Ammon's horn (tissue), 1 donor: ENCODE measurements around the gene ANKH.
"Not testable (repeated sequence)": the region's sequence is repeated elsewhere in the genome, so short reads cannot be mapped to it uniquely, and the experiment has no call there.

Experiments used
- DNase-seq: peaks from one replicate; pipeline ENCODE4 v3.0.0-alpha.2; 2016; ENCODE audit warnings: low spot score

The ANKH gene

GRCh38 chr5:14826714-14827113 is 44.9 kb downstream of the ANKH start:
- DNase-seq, result no peak

GRCh38 chr5:14825977-14826376 is 45.6 kb downstream of the ANKH start:
- DNase-seq, result no peak

GRCh38 chr5:14824499-14824898 is 47.1 kb downstream of the ANKH start:
- DNase-seq, result no peak

- no peak for DNase-seq
Observed at GRCh38 chr5:14821100-14821845, 50.3 kb downstream of the ANKH start.

GRCh38 chr5:14818931-14819790 is 52.4 kb downstream of the ANKH start:
- DNase-seq, result no peak

GRCh38 chr5:14817762-14818136 is 53.8 kb downstream of the ANKH start:
- DNase-seq, result not testable (repeated sequence)

GRCh38 chr5:14816999-14817761 is 54.4 kb downstream of the ANKH start:
- DNase-seq, result peak; percentile 72

- DNase-seq, result no peak
Observed at GRCh38 chr5:14816374-14816998, 55.1 kb downstream of the ANKH start.

- no peak for DNase-seq
Observed at GRCh38 chr5:14813747-14814146, 57.8 kb downstream of the ANKH start.

GRCh38 chr5:14812166-14812565 is 59.4 kb downstream of the ANKH start:
- no peak for DNase-seq

GRCh38 chr5:14810928-14811572 is 60.5 kb downstream of the ANKH start:
- DNase-seq, result peak; percentile 67

GRCh38 chr5:14810282-14810681 is 61.3 kb downstream of the ANKH start:
- no peak for DNase-seq

- DNase-seq, result peak; percentile 85
Observed at GRCh38 chr5:14809369-14810155, 62.0 kb downstream of the ANKH start.

GRCh38 chr5:14807471-14807870 is 64.1 kb downstream of the ANKH start:
- DNase-seq, result no peak

GRCh38 chr5:14806456-14806855 is 65.1 kb downstream of the ANKH start:
- DNase-seq, result no peak

- no peak for DNase-seq
Observed at GRCh38 chr5:14802541-14802940, 69.0 kb downstream of the ANKH start.

GRCh38 chr5:14801792-14802191 is 69.8 kb downstream of the ANKH start:
- DNase-seq, result no peak

- DNase-seq, result not testable (repeated sequence)
Observed at GRCh38 chr5:14797385-14797784, 74.2 kb downstream of the ANKH start.

GRCh38 chr5:14794583-14795230 is 76.9 kb downstream of the ANKH start:
- peak; percentile 82 for DNase-seq

GRCh38 chr5:14793851-14794250 is 77.7 kb downstream of the ANKH start:
- no peak for DNase-seq
